H1 (cell line): ENCODE measurements around the gene NHS.

Experiments
- CTCF ChIP-seq, 3 experiments: IDR thresholded peaks; 1 replicate in 2 of 3; 2 replicates in 1 of 3; pipeline versions ENCODE4 v1.5.1 to v1.6.1; 2011; ENCODE audit warnings: low read length in 3 of 3, mild to moderate bottlenecking in 3 of 3, inconsistent platforms in 2 of 3, low read depth in 1 of 3, moderate library complexity in 1 of 3; ENCODE audit not compliant: insufficient read depth in 1 of 3; ENCODE audit errors: control extremely low read depth in 1 of 3
- JUN ChIP-seq: IDR thresholded peaks from 2 replicates; pipeline ENCODE4 v1.6.1; 2011; ENCODE audit warnings: low read depth, mild to moderate bottlenecking, improper control_type of control experiment, low read length

GRCh38 chrX:17484592-17484991, 109.6 kb downstream of the NHS start:
- TF ChIP-seq CTCF (IDR thresholded peaks at IDR 0.05; ENCODE audit: control extremely low read depth in 1 of 3, insufficient read depth in 1 of 3, low read depth in 1 of 3, low read length in 3 of 3), result no peak
- TF ChIP-seq JUN, result no peak
